HG02571 (cell line): ENCODE measurements around the gene TDP1.

Source experiments
- ATAC-seq: cut with Tn5 transposase; IDR thresholded peaks from one replicate; pipeline ENCODE4 v1.9.1; 2021; ENCODE audit warnings: mild to moderate bottlenecking, moderate library complexity; ENCODE audit not compliant: unreplicated experiment

The TDP1 gene

GRCh38 chr14:89955745-89956660, at the start of gene TDP1:
TDP1 (plus strand) TSS chr14:89955927; CDS start chr14:89963115, 7,188 bp downstream.
- ATAC-seq = peak; percentile 62

DNA sequence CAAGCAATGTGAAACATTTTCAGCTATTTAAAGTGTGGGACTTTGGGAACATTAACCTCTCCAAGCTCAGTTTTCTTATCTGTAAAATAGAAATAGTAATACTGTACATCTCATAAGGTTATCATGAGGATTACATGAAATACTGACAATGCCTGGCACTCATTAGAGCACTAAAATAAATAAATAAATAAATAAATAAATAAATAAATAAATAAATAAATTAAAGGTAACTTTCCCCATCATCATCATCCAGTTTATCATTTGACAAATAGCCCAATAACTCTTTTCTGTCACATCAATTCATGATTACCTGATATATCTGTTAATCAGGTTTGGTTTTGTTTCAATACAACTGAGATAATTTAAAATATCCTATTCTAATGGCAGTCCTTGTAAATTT, 49.7 kb upstream of the TDP1 start:
- ATAC-seq = no peak

- ATAC-seq = no peak
Observed at GRCh38 chr14:89907655-89908054, 48.1 kb upstream of the TDP1 start.

GRCh38 chr14:89908712-89909450, 46.8 kb upstream of the TDP1 start:
- ATAC-seq = no peak

DNA sequence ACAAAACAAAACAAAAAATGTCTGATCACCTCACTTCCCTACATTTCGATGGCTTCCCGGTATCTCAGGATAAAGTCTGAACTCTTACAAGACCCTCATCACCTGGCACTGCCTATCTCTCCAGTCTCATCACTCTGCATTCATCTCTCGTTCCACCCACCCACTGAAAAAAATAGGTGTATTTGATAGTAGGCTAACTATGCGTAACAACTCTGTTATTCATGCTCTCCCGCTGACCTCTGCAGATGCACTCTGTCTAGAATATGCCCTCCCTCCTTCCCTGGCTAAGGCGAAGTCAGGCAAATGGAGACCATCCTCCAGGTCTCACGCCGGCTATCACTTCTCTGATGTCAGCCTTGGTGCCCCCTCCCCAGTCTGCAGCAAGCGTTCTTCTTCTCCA, 46.1 kb upstream of the TDP1 start:
- no peak for ATAC-seq

DNA sequence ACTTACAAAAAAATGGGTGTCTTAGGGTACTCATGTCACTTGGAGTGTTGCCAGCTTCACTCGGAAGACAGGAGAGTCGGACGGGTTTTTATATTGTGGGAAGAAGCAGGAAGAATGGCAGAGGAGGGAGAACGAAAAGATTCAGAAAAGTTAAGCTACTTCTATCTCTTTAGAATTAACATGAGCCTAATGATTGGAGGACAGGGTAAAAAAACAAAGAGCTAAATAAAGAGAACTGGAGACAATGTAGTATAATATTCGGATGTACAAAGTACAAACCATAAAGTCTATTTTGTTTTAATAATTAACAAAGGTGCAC, 45.1 kb upstream of the TDP1 start:
- ATAC-seq = no peak

- no peak for ATAC-seq
Observed at GRCh38 chr14:89911010-89911919, 44.5 kb upstream of the TDP1 start.

GRCh38 chr14:89912221-89912620, 43.5 kb upstream of the TDP1 start:
- no peak for ATAC-seq

- no peak for ATAC-seq
Observed at GRCh38 chr14:89912667-89913211, 43.0 kb upstream of the TDP1 start.

DNA sequence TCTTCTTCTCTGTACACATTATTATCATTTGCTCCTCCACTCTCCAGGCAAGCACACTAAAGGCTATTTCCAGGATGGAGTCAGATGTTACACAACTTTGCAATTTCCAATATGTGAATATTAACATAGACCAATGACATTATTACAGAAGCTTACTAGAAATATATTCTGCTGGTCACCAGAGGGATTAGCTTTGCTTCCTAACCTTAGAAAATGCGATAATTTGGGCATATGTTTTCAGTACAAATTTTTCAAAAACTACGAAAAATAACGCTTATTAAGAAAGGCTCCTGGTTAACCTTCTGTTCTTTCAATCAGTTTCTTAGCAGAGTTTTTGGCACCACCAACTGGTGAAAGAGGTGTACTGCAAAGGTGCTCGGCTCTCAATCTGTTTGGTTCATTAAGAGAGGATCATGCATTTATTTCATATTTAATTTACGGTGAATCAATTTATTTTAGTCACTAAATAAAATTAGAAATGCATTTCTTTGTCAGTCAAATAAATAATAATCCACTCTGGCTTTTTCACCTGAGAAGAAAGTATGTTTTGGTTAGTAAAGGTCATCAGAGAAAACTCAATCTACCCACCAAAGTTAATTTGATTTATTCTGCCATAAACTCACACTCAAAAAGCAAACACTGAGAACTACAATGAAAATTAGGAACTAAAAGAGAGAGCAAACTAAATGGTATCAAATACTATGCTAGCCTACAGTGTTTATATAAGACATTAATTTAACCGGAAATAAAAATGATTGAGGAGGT, 40.4 kb upstream of the TDP1 start:
- no peak for ATAC-seq

- no peak for ATAC-seq
Observed at GRCh38 chr14:89918721-89919120, 37.0 kb upstream of the TDP1 start.

GRCh38 chr14:89920056-89920455, 35.7 kb upstream of the TDP1 start:
- no peak for ATAC-seq

GRCh38 chr14:89921346-89921745, 34.4 kb upstream of the TDP1 start:
- ATAC-seq = no peak

- ATAC-seq = no peak
Observed at GRCh38 chr14:89922031-89922907, 33.5 kb upstream of the TDP1 start.

GRCh38 chr14:89924268-89924667, 31.5 kb upstream of the TDP1 start:
- no peak for ATAC-seq

- no peak for ATAC-seq
Observed at GRCh38 chr14:89926694-89927093, 29.0 kb upstream of the TDP1 start.

DNA sequence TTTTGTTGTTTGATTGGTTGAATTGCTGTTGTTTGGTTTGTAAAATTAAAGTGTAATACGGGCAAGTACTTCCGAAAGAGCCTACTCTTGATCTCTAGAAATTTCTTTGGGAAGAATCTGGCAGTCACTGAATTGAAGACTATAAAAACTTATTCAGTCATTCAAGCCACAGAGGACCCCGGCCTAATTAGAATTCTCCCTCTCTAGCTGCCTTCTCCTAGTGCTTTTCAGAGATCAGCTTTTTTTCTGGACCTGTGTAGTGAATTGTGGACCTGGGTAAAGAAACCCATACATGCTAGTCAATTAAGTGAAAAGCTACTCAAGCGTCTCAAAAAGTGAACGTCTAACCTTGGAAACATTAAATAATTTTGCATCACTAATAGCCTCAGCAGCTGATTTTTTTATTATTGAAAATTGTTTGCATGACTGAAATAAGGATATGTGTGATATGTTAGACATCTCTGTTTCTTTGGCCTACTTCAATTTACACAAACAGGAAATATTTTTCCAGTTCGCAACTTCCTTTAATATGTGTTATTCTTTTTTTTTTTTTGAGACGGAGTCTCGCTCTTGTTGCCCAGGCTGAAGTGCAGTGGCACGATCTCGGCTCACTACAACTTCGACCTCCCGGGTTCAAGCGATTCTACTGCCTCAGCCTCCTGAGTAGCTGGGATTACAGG, 28.4 kb upstream of the TDP1 start:
- no peak for ATAC-seq

- no peak for ATAC-seq
Observed at GRCh38 chr14:89933002-89933401, 22.7 kb upstream of the TDP1 start.
